NCI-H510A treated with DMSO at 0.1 percent for 48 hours (cell line): ENCODE measurements around the gene ZNF184.

Experiments used
- DNase-seq: peaks from one replicate; lab custom pipeline; 2025; lab: John Stamatoyannopoulos, UW

ZNF184 gene

GRCh38 chr6:27472617-27473400 is at the start of gene ZNF184:
Gene ZNF184, minus strand, starts transcription at chr6:27473105. Its CDS starts 811 bp downstream, at chr6:27472294.
- DNase-seq = peak; percentile 96

DNA sequence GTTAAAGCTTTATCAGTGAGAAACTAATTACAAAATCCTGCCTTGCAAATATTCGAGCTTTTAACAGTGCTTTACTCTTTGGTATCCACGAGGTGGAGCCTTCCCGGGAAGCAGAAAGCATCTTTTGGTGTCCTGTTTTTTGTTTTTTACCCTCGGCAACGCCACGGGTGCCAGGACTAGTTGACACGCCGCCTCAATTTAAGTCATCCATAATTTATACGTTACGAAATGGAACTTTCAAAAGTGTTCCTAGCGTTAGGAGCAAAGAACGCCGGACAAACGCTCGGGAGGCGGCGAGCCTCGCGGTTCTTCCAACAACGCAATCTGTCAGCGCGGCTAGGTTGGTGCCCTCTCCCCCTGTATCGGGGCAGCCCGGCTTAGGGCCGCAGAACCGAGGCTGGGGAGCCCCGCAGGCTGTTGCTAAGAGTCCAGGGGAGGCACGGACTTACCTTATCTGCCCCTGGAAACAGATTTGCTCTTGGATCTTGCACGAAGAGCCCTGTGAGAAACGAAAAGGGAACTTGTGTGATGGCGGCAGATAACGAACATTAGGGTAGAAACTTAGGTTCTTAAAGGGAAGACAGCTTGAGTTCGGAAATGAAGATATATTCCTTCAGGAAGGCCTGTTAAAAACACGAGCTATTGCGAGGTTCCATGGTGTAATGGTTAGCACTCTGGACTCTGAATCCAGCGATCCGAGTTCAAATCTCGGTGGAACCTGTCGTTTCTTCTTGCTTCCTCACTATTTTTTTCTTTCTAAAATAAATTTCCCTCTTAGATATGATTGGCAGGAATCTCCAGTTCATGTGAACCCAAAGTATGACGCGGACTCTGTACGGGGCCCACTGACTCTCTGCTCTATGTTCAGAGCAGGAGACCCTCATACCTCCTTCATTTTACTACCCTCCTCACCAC is 46.2 kb upstream of the ZNF184 start:
- DNase-seq = peak; percentile 75

- peak; percentile 34 for DNase-seq
Measured at GRCh38 chr6:27517928-27518787, 45.3 kb upstream of the ZNF184 start.

- no peak for DNase-seq
Measured at GRCh38 chr6:27517238-27517637, 44.3 kb upstream of the ZNF184 start.

DNA sequence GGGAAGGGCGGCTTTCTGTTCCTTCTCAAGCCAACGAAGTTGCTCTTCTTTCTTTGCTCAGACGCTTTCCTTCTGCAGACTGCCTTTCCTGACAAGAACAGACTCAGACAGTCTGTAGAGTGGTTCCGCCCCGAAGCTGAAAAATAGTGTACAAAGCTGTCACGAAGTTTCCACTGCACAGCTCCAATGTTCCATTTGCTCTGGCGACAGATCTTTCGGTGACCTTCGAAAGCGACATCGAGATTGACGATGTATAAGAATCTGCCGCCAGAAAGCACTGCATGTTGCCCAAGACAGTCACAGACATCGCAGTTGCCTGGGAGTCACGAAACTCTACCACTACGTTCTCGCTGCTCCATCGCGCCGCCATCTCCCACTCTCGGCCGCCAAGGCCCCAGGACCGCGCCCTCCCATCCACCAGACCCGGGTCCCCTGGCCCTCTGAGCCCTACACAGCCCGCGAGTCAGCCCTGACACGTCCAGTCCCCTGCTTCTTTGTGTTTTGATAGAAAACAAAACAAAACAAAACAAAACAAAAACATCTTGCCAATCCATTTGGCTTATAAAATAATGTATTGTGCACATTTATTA is 42.1 kb upstream of the ZNF184 start:
- DNase-seq = no peak

- no peak for DNase-seq
Measured at GRCh38 chr6:27512525-27512924, 39.6 kb upstream of the ZNF184 start.

GRCh38 chr6:27507041-27507956 is 34.4 kb upstream of the ZNF184 start:
- DNase-seq = no peak

- peak; percentile 68 for DNase-seq
Measured at GRCh38 chr6:27505209-27506027, 32.5 kb upstream of the ZNF184 start.

DNA sequence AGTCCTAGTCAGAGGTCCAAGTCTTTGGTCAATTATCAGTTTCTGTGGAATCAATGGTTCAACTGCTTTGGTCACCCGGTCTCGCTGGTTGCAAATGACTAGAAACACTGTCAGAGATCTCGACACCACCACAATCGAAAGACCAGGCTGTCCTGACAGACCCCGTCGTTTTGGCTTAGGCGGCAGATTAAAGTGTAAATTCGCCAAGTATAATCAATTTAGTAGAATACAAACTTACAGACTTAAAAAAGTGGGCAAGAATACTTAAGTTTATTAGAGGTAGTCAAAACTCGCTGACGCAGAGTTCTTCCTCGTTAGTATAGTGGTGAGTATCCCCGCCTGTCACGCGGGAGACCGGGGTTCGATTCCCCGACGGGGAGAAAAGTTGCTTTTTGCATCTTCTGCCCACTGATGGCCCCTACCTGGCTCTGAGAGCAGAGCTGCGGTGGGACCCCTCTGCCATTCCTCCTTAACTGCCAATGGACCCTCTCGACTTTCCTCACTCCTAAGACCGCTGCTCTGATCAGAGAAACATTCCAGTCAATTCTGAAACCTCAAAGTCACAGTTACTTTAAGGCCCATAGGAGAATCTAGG is 30.6 kb upstream of the ZNF184 start:
- peak; percentile 82 for DNase-seq

DNA sequence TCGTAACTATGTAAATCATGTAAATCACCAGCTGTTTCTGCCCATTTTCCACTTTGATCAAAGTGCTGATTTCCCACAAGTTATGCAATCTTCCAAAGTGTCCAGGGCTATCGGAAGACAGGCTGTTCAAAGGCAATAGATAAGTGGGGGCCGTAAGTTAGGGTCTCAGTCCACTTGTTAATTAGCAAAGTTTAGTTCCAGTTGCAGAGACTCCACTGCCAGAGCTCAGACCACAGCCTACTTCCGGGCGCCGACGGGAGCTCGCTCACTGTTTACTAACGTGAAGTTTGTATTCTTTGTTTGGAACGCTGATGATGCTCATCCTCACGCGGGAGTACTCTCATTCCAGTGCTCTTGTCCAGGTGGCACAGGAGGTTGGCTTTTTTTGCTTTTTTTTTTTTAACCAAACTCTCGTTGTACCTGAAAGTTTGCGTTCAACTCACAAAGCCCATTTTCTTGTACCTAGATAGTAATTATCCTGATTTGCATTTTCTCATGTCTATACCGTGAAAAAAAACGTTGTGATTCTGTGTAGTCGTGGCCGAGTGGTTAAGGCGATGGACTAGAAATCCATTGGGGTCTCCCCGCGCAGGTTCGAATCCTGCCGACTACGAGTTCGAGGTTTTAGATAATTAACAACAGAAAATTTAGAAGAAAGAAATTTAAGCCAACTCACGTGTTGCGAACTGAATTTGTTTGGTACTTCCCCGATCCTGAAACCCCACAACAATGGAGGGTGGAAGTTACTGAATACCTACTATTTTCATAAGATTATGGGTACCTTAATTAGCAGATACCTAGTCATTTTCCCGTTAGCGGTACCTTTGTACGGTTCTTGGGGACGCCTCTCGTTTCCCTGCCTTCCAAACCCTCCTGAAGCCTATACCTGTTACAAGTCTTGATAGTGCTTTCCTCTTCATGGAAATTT is 29.9 kb upstream of the ZNF184 start:
- DNase-seq = peak; percentile 82

GRCh38 chr6:27501187-27501586 is 28.3 kb upstream of the ZNF184 start:
- DNase-seq = no peak

DNA sequence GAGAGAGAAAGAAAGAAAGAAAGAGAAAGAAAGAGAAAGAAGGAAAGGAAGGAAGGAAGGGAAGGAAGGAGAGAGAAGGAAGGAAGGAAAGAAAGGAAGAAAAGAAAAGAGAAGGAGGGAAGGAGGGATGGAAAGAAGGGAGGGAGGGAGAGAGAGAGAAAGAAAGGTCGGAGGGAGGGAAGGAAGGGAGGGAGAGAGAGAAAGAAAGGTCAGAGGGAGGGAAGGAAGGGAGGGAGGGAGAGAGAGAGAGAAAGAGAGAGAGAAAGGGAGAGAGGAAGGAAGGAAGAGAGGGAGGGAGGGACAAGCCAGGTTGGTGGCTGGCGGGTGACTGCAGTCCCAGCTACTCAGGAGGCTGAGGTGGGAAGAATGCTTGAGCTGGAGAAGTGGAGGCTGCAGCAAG is 27.3 kb upstream of the ZNF184 start:
- DNase-seq = no peak

DNA sequence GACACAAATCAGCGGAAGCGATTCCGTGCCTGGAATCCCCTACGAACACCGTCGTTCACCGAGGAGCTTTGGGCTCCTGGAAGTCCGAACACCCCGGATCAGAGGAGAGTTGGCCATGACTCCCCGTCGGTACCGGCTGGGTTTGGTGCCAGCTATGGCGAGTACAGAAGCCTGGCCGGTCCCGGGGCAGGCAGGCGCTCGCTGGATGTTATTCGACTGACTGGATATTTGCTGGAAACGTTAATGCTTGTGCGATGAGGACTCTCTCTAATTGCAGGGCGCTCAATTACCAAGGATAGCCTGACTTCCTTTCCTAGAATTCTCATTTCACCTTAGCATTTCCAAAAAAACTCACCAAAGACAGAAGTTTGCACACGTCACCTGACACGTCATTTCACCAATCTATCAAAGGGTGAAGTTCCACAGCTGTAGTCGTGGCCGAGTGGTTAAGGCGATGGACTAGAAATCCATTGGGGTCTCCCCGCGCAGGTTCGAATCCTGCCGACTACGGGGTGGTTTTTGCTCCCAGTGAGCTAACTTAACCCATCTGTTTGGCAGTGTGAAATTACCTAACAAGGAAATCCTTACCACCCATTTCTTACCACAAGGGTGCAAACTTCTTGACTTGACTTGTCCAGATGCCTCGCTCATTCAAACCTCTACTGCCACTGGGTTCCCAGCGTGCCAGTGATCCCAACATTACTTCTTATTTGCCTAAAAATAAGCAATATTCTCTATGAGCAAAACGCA is 22.7 kb upstream of the ZNF184 start:
- peak; percentile 44 for DNase-seq

GRCh38 chr6:27494987-27495385 is 22.1 kb upstream of the ZNF184 start:
- peak; percentile 20 for DNase-seq

DNA sequence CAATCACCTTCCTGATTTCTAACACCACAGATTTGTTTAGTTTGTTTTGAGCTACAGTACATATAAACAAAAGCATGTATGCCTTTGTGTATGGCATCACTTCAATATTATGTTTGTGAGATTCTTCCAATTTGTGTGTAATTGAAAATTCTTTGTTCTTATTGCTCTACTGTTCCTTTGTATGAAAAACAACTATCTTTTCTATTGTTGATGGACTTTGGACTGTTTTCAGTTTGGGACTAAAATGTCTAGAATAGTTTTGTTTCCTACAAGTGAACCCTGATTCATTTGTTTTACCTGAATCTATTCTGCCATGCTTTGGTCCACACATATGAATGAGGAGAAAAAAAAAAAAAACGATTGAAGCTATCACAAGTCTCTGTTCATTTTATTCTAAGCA is 21.2 kb upstream of the ZNF184 start:
- no peak for DNase-seq

DNA sequence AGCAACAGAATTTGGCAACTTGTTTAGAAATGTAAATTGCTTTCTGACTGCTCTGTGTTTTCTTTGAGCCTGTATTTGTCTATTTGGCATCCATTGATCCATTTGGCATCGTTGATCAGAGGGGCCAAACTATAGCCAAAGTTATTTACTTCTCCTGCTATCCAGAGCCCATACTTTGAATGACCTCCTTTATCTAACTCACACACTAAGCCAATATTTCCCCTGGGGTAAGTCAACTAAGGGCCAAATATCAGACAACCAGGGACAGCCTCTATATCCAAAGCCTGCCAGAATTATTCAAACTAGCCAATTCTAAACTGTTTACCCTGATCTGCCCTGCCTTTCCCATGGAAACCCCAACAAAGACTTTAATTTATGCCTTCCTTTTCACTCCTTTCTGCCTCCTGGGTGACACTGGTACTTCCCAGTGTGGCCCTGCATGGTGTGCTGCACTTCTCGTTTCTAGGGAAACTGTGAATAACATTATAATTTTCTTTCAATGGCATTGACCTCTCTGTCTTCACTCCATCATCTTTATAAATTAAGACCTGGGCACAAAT is 19.8 kb upstream of the ZNF184 start:
- no peak for DNase-seq
